A549 (cell line): ENCODE data around the gene FUS. TPM values are rescaled to one million over a fixed set of nuclear protein-coding genes. Genes with fewer than 3 reads are reported as not detected.

ENCODE experiments used
- ATAC-seq, 2 experiments: fragments of 200-7000 bp in 1 of 2; fragments of >200 bp in 1 of 2; cut with Nextera tagmentation in 1 of 2; cut with Tn5 transposase in 1 of 2; 3 replicates each; pipeline versions ENCODE4 v1.8.0 to v1.9.1; 2018 to 2020; ENCODE audit warnings: mild to moderate bottlenecking in 1 of 2, moderate library complexity in 1 of 2
- CTCF ChIA-PET: fragments of 300-600 bp; sonication (Branson Sonifier 250); formaldehyde crosslinking; extraction: SDS; loops from one replicate; lab custom pipeline; 2021; ENCODE audit warnings: antibody characterized with exemption, inconsistent platforms; lab: Yijun Ruan, JAX
- POLR2A ChIA-PET: fragments of 350-600 bp; formaldehyde crosslinking; extraction: SDS; loops from one replicate; lab custom pipeline; 2021; ENCODE audit warnings: antibody characterized with exemption, inconsistent platforms; lab: Yijun Ruan, JAX
- DNase-seq, 2 experiments: peaks; one replicate each; pipeline versions ENCODE4 v3.0.0 to v3.0.0-alpha.2; 2011 to 2016; ENCODE audit warnings: low read depth in 1 of 2, low spot score in 1 of 2
- FAIRE-seq: peaks from 2 replicates; lab custom pipeline; 2011; peaks lifted over from hg19 to GRCh38; lab: Jason Lieb, UNC
- H3K27ac ChIP-seq, 2 experiments: fragments of >200 bp; sonication (Bioruptor Twin); formaldehyde crosslinking; 3 replicates each; pipeline ENCODE4 v1.5.1; 2016 to 2017
- H3K4me1 ChIP-seq: fragments of >200 bp; sonication (Bioruptor Twin); formaldehyde crosslinking; 3 replicates; pipeline ENCODE4 v1.6.1; 2016
- H3K4me2 ChIP-seq: fragments of >200 bp; sonication (Bioruptor Twin); formaldehyde crosslinking; 3 replicates; pipeline ENCODE4 v1.6.1; 2016
- H3K4me3 ChIP-seq: fragments of >200 bp; sonication (Bioruptor Twin); formaldehyde crosslinking; 3 replicates; pipeline ENCODE4 v1.5.1; 2016
- H3K9me3 ChIP-seq: fragments of >200 bp; sonication (Bioruptor Twin); formaldehyde crosslinking; 3 replicates; pipeline ENCODE4 v1.6.1; 2016
- ATOH8 ChIP-seq: fragments of 250-450 bp; sonication (Bioruptor Pico); IDR thresholded peaks from 2 replicates; pipeline ENCODE4 v1.5.0; 2020; ENCODE audit warnings: low read depth, mild to moderate bottlenecking, moderate library complexity
- CBX2 ChIP-seq: fragments of 200-600 bp; sonication (generic); IDR thresholded peaks from 2 replicates; pipeline ENCODE4 v1.6.1; 2016; ENCODE audit warnings: low read depth, mild to moderate bottlenecking, borderline replicate concordance
- CBX8 ChIP-seq: fragments of 200-600 bp; sonication (generic); IDR thresholded peaks from 2 replicates; pipeline ENCODE4 v1.6.1; 2016
- CHD4 ChIP-seq: fragments of 200-600 bp; sonication (generic); IDR thresholded peaks from 2 replicates; pipeline ENCODE4 v1.6.1; 2016; ENCODE audit warnings: antibody characterized with exemption, mild to moderate bottlenecking, borderline replicate concordance
- EHMT2 ChIP-seq: fragments of 200-600 bp; sonication (generic); IDR thresholded peaks from 2 replicates; pipeline ENCODE4 v1.6.1; 2016; ENCODE audit warnings: antibody characterized with exemption, low read depth, mild to moderate bottlenecking, moderate library complexity
- FOSL2 ChIP-seq, 2 experiments: fragments of 450-650 bp in 1 of 2; fragments of >200 bp in 1 of 2; sonication (Bioruptor Twin) in 1 of 2; formaldehyde crosslinking; IDR thresholded peaks; 2 replicates each; pipeline versions ENCODE4 v1.5.0 to v1.6.1; 2016 to 2020; ENCODE audit warnings: mild to moderate bottlenecking in 1 of 2, moderate library complexity in 1 of 2
- HDAC2 ChIP-seq: fragments of 200-600 bp; sonication (generic); IDR thresholded peaks from 2 replicates; pipeline ENCODE4 v1.6.1; 2016
- KDM1A ChIP-seq: fragments of 200-600 bp; sonication (generic); IDR thresholded peaks from 2 replicates; pipeline ENCODE4 v1.6.1; 2016; ENCODE audit warnings: low read depth, mild to moderate bottlenecking
- KDM5A ChIP-seq: fragments of 200-600 bp; sonication (generic); IDR thresholded peaks from 2 replicates; pipeline ENCODE4 v1.6.1; 2016; ENCODE audit warnings: antibody characterized with exemption, mild to moderate bottlenecking
- MYC ChIP-seq: IDR thresholded peaks from 2 replicates; pipeline ENCODE4 v1.6.1; 2012; ENCODE audit warnings: mild to moderate bottlenecking, inconsistent platforms, low read length, improper control_type of control experiment, borderline replicate concordance
- NPAS2 ChIP-seq: fragments of 250-450 bp; sonication (Bioruptor Pico); IDR thresholded peaks from 2 replicates; pipeline ENCODE4 v1.8.0; 2022; ENCODE audit warnings: mild to moderate bottlenecking, moderate library complexity, borderline replicate concordance
- POLR2A ChIP-seq: IDR thresholded peaks from 2 replicates; pipeline ENCODE4 v1.6.1; 2012; ENCODE audit warnings: mild to moderate bottlenecking, low read length
- POLR2AphosphoS2 ChIP-seq: conservative IDR thresholded peaks from 2 replicates; pipeline ENCODE4 v1.6.1; 2012; ENCODE audit warnings: low read length, improper control_type of control experiment, inconsistent platforms
- RCOR1 ChIP-seq: fragments of 150-350 bp; IDR thresholded peaks from 2 replicates; pipeline ENCODE4 v1.6.1; 2014; ENCODE audit warnings: antibody characterized with exemption, low read length, low read depth
- REST ChIP-seq: fragments of 200-600 bp; sonication (generic); IDR thresholded peaks from 2 replicates; pipeline ENCODE4 v1.6.1; 2016; ENCODE audit warnings: antibody characterized with exemption, mild to moderate bottlenecking, moderate library complexity
- SMC3 ChIP-seq: fragments of >200 bp; sonication (Bioruptor Twin); formaldehyde crosslinking; IDR thresholded peaks from 3 replicates; pipeline ENCODE4 v1.6.1; 2018; ENCODE audit warnings: inconsistent platforms
- SREBF2 ChIP-seq: fragments of 450-650 bp; IDR thresholded peaks from 2 replicates; pipeline ENCODE4 v1.6.1; 2014; ENCODE audit warnings: mild to moderate bottlenecking, moderate library complexity
- TP53 ChIP-seq: fragments of 250-450 bp; sonication (Bioruptor Pico); IDR thresholded peaks from 2 replicates; pipeline ENCODE4 v1.5.0; 2021; ENCODE audit warnings: mild to moderate bottlenecking, moderate library complexity
- WGBS: methylation state at CpG from one replicate; pipeline ENCODE4 v1.1.6; 2017; ENCODE audit errors: missing lambda C conversion rate; 5-methylcytosine and 5-hydroxymethylcytosine counted together
- polyA plus RNA-seq, 4 experiments: library from polyadenylated mRNA; depleted of rRNA in 3 of 4; stranded (reverse); fragments of >200 nt; fragmentation: RNase III in 1 of 4; extraction: RNeasy Plus Mini Kit Qiagen cat#74134 plus additional on column Dnase treatment in 1 of 4; gene quantifications; 2 replicates in 3 of 4; 3 replicates in 1 of 4; pipeline ENCODE4 v1.2.3, GENCODE V29; 2011 to 2017
- TF ChIP-seq, protein P1 (sequence below): IDR thresholded peaks from 2 replicates; pipeline ENCODE4 v1.6.1; 2012
- TF ChIP-seq, protein P2 (sequence below): fragments of >200 bp; sonication (Bioruptor Twin); formaldehyde crosslinking; IDR thresholded peaks from 2 replicates; pipeline ENCODE4 v1.6.1; 2016
- TF ChIP-seq, protein P3 (sequence below): IDR thresholded peaks from 2 replicates; pipeline ENCODE4 v1.6.1; 2012

Gene FUS
- polyA plus RNA-seq, 2 of the 4 experiments (the other 2 are of a cell fraction), result 224 to 740 TPM

GRCh38 chr16:31134625-31135534, 45.1 kb upstream of the FUS start:
- Histone ChIP-seq H3K4me2 (0 out of 3 replicates have a peak overlapping the region, but pooled peaks have one; percentile 11), H3K9me3 (no peaks in the 10 kb centered on the region), H3K27ac (no peak overlapping the region), H3K4me3 (no peak overlapping the region), H3K4me1 (peaks cover 31% of the 10 kb centered on the region)
- ChIA-PET CTCF (interaction anchor here (0.6 to 1.7 kb wide), 8 partner anchors 8 to 331 kb away, joined by 3 to 6 read pairs (median 4); partner anchors contain the start of gene HSD3B7), POLR2A (interaction anchor here (2.9 kb wide), 1 partner anchor 17 kb away, joined by 10 read pairs; the partner anchor contains the start of gene KAT8)
- WGBS, result 76% methylated on average over 17 of the region's 18 CpGs
- TF ChIP-seq FOSL2 (IDR thresholded peaks at IDR 0.05) (no peak), FOSL2 (CRISPR knock-in tag; IDR thresholded peaks at IDR 0.05) (no peak), NPAS2 (CRISPR knock-in tag) (no peak), POLR2AphosphoS2 (no peak), SMC3 (no peak)
- ATAC-seq (no peak), DNase-seq (no peak), FAIRE-seq (no peak)

GRCh38 chr16:31135535-31136286, 44.2 kb upstream of the FUS start, which contains the start of gene PRSS8:
TSS of gene PRSS8 (minus strand) at chr16:31135727. CDS start at chr16:31135498, 229 bp downstream.
- ChIA-PET POLR2A (interaction anchor here (2.9 kb wide), 1 partner anchor 18 kb away, joined by 10 read pairs; the partner anchor contains the start of gene KAT8), CTCF (interaction anchor here (0.6 to 1.7 kb wide), 6 partner anchors 9 to 331 kb away, joined by 3 to 6 read pairs (median 4); partner anchors contain the start of gene HSD3B7)
- TF ChIP-seq EHMT2, result no peak
- TF ChIP-seq CBX2, result no peak
- no peak for TF ChIP-seq CBX8
- no peak for TF ChIP-seq TP53 (CRISPR knock-in tag)
- TF ChIP-seq MYC, result no peak
- no peak for TF ChIP-seq KDM5A
- TF ChIP-seq SMC3, result no peak
- TF ChIP-seq, protein P1, sequence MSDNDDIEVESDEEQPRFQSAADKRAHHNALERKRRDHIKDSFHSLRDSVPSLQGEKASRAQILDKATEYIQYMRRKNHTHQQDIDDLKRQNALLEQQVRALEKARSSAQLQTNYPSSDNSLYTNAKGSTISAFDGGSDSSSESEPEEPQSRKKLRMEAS, result no peak
- no peak for TF ChIP-seq SREBF2
- TF ChIP-seq, protein P2, sequence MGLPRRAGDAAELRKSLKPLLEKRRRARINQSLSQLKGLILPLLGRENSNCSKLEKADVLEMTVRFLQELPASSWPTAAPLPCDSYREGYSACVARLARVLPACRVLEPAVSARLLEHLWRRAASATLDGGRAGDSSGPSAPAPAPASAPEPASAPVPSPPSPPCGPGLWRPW, result no peak
- no peak for TF ChIP-seq REST
- no peak for TF ChIP-seq ATOH8
- TF ChIP-seq, protein P3, sequence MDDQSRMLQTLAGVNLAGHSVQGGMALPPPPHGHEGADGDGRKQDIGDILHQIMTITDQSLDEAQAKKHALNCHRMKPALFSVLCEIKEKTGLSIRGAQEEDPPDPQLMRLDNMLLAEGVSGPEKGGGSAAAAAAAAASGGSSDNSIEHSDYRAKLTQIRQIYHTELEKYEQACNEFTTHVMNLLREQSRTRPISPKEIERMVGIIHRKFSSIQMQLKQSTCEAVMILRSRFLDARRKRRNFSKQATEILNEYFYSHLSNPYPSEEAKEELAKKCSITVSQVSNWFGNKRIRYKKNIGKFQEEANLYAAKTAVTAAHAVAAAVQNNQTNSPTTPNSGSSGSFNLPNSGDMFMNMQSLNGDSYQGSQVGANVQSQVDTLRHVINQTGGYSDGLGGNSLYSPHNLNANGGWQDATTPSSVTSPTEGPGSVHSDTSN, result no peak
- no peak for TF ChIP-seq RCOR1
- TF ChIP-seq POLR2A, result no peak
- TF ChIP-seq CHD4, result no peak
- no peak for TF ChIP-seq KDM1A
- TF ChIP-seq HDAC2, result no peak
- H3K9me3 ChIP-seq, result no peaks in the 10 kb centered on the region
- peaks cover 31% of the 10 kb centered on the region for H3K4me1 ChIP-seq
- no peak within 1 kb of the TSS for H3K4me3 ChIP-seq
- ATAC-seq (peak; percentile 9 to 38; a peak in 4 of 6 replicates), DNase-seq (no peak), FAIRE-seq (no peak)
- WGBS, result 65% methylated on average over 19 of the region's 22 CpGs
- H3K4me2 ChIP-seq, result 0 out of 3 replicates have a peak within 1 kb of the TSS, but pooled peaks have one; percentile 11
- H3K27ac ChIP-seq, result no peak within 1 kb of the TSS
